ENCODE data around the gene PSIP1.

Gene PSIP1

DNA sequence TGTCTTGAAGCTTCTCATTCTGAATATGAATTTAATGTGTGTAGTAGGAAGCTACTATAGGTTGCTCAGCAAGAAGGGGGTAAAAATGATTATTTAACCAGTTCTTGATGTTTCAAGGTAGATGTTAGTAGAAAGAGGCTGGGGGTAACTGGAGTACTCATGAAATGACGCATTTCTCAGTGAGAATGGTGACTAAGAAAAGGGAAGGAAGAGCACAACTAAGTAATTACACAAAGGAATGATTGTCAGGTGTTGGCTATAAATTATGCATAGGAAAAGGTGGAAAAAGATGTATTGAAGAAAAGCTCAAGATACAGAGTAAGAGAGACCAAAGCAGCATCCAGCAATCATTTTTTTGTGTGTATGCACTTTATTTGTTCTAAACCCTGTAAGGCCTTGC, 1.4 kb upstream of the PSIP1 start:
- H2AFZ ChIP-seq (ENCODE audit: low read depth, low read length): peak overlapping the region; percentile 56
- no peaks in the 10 kb centered on the region for H3K9me3 ChIP-seq (ENCODE audit: insufficient read depth, low read length, severe bottlenecking)
- ATAC-seq (ENCODE audit: insufficient read depth, low read depth) (no peak), DNase-seq (no peak)
- H3K9ac ChIP-seq (ENCODE audit: low read depth, low read length): peak overlapping the region; percentile 98
- H3K36me3 ChIP-seq (ENCODE audit: insufficient read depth, low read length): peaks cover 23% of the 10 kb centered on the region
- peaks cover 36% of the 10 kb centered on the region for H3K79me2 ChIP-seq (ENCODE audit: insufficient read depth, low read length)
- no peak overlapping the region for H3K4me3 ChIP-seq (ENCODE audit: low read depth in 1 of 2, low read length in 2 of 2)
- H3K4me1 ChIP-seq (ENCODE audit: insufficient read depth, low read length): peaks cover 39% of the 10 kb centered on the region
- H3K27me3 ChIP-seq (ENCODE audit: insufficient read depth, low read length, poor library complexity): no peaks in the 10 kb centered on the region
- TF ChIP-seq, protein P1, sequence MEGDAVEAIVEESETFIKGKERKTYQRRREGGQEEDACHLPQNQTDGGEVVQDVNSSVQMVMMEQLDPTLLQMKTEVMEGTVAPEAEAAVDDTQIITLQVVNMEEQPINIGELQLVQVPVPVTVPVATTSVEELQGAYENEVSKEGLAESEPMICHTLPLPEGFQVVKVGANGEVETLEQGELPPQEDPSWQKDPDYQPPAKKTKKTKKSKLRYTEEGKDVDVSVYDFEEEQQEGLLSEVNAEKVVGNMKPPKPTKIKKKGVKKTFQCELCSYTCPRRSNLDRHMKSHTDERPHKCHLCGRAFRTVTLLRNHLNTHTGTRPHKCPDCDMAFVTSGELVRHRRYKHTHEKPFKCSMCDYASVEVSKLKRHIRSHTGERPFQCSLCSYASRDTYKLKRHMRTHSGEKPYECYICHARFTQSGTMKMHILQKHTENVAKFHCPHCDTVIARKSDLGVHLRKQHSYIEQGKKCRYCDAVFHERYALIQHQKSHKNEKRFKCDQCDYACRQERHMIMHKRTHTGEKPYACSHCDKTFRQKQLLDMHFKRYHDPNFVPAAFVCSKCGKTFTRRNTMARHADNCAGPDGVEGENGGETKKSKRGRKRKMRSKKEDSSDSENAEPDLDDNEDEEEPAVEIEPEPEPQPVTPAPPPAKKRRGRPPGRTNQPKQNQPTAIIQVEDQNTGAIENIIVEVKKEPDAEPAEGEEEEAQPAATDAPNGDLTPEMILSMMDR (IDR thresholded peaks at IDR 0.05; ENCODE audit: borderline replicate concordance, extremely low read depth, low read length, poor library complexity, severe bottlenecking): no peak
- TF ChIP-seq EZH2 (IDR thresholded peaks at IDR 0.05; ENCODE audit: borderline replicate concordance, low read depth, low read length, severe bottlenecking): no peak
- peak overlapping the region; percentile 73 for H3K4me2 ChIP-seq (ENCODE audit: insufficient read depth, low read length)
- H3K27ac ChIP-seq (ENCODE audit: low read length): peak overlapping the region; percentile 94
- H4K20me1 ChIP-seq (ENCODE audit: insufficient read depth, low read length): peaks cover 23% of the 10 kb centered on the region; the same call in 1 of the 2 replicates

- H3K4me1 ChIP-seq (ENCODE audit: insufficient read depth, low read length): peaks cover 56% of the 10 kb centered on the region
- peak; percentile 44 for ATAC-seq (ENCODE audit: insufficient read depth, low read depth)
Observed at GRCh38 chr9:15509931-15510788, 610 bp downstream of the PSIP1 start.

DNA sequence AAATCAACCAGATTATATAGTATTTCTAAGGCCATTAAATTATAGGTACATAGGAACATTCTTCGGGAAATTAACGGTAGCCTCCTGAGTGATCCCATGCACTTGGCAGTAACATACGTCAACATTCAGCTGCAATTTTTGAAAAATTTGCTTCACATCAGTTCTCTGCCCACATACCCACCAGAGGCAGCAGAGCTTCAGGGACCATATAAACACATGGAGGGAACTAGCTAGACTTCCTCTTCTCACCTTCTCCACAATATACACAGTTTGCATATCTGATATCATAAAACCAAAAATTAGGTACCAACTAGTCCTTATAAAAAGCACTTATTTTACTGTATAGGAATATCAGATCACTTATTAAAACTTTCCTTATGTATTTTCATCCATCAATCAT, 4.8 kb downstream of the PSIP1 start:
- Histone ChIP-seq H3K27ac (ENCODE audit: low read length) (no peak overlapping the region), H3K9me3 (ENCODE audit: insufficient read depth, low read length, severe bottlenecking) (no peaks in the 10 kb centered on the region), H4K20me1 (ENCODE audit: insufficient read depth, low read length) (peaks cover 61% of the 10 kb centered on the region; the same call in 1 of the 2 replicates), H2AFZ (ENCODE audit: low read depth, low read length) (no peak overlapping the region), H3K4me2 (ENCODE audit: insufficient read depth, low read length) (peak overlapping the region; percentile 18; the same call in 1 of the 2 replicates), H3K79me2 (ENCODE audit: insufficient read depth, low read length) (peaks cover 97% of the 10 kb centered on the region), H3K36me3 (ENCODE audit: insufficient read depth, low read length) (peaks cover 78% of the 10 kb centered on the region), H3K4me1 (ENCODE audit: insufficient read depth, low read length) (peaks cover 66% of the 10 kb centered on the region), H3K27me3 (ENCODE audit: insufficient read depth, low read length, poor library complexity) (no peaks in the 10 kb centered on the region), H3K4me3 (ENCODE audit: low read depth in 1 of 2, low read length in 2 of 2) (no peak overlapping the region; a peak in 1 of 4 replicates), H3K9ac (ENCODE audit: low read depth, low read length) (no peak overlapping the region)
- ATAC-seq (ENCODE audit: insufficient read depth, low read depth): no peak
- no peak for DNase-seq
- TF ChIP-seq EZH2 (IDR thresholded peaks at IDR 0.05; ENCODE audit: borderline replicate concordance, low read depth, low read length, severe bottlenecking): no peak
- TF ChIP-seq, protein P1 (IDR thresholded peaks at IDR 0.05; ENCODE audit: borderline replicate concordance, extremely low read depth, low read length, poor library complexity, severe bottlenecking): peak; percentile 33

More at GRCh38 chr9:15509931-15510788, 610 bp downstream of the PSIP1 start:
- H3K27ac ChIP-seq (ENCODE audit: low read length): peak overlapping the region; percentile 94
- H3K36me3 ChIP-seq (ENCODE audit: insufficient read depth, low read length): peaks cover 44% of the 10 kb centered on the region
- H3K79me2 ChIP-seq (ENCODE audit: insufficient read depth, low read length): peaks cover 56% of the 10 kb centered on the region
- peak overlapping the region; percentile 98 for H3K9ac ChIP-seq (ENCODE audit: low read depth, low read length)
- no peak for TF ChIP-seq EZH2 (IDR thresholded peaks at IDR 0.05; ENCODE audit: borderline replicate concordance, low read depth, low read length, severe bottlenecking)
- TF ChIP-seq, protein P1 (IDR thresholded peaks at IDR 0.05; ENCODE audit: borderline replicate concordance, extremely low read depth, low read length, poor library complexity, severe bottlenecking): no peak
- peaks cover 40% of the 10 kb centered on the region; the same call in 1 of the 2 replicates for H4K20me1 ChIP-seq (ENCODE audit: insufficient read depth, low read length)
- peak; percentile 67 for DNase-seq
- no peaks in the 10 kb centered on the region for H3K9me3 ChIP-seq (ENCODE audit: insufficient read depth, low read length, severe bottlenecking)
- peak overlapping the region; percentile 73 for H3K4me2 ChIP-seq (ENCODE audit: insufficient read depth, low read length)
- H3K27me3 ChIP-seq (ENCODE audit: insufficient read depth, low read length, poor library complexity): no peaks in the 10 kb centered on the region
- peak overlapping the region; percentile 75 to 84 for H3K4me3 ChIP-seq (ENCODE audit: low read depth in 1 of 2, low read length in 2 of 2)
- H2AFZ ChIP-seq (ENCODE audit: low read depth, low read length): peak overlapping the region; percentile 72
